HepG2 (cell line): ENCODE results near the gene SLC44A4. TPM values are rescaled to one million over a fixed set of nuclear protein-coding genes. Genes with fewer than 3 reads are reported as not detected.
A peak's percentile ranks its signal among the peaks of the same experiment; 100 is the strongest.

ENCODE experiments used
- MXI1 ChIP-seq: IDR thresholded peaks from 3 replicates; pipeline ENCODE4 v1.6.1; 2012; ENCODE audit warnings: low read depth, low read length, inconsistent platforms, borderline replicate concordance
- NFE2 ChIP-seq: sonication (generic); formaldehyde crosslinking; IDR thresholded peaks from 2 replicates; pipeline ENCODE4 v1.4.0; 2020; ENCODE audit warnings: missing genetic modification reagents
- SIX4 ChIP-seq: sonication (generic); formaldehyde crosslinking; IDR thresholded peaks from 2 replicates; pipeline ENCODE4 v1.4.0; 2020; ENCODE audit warnings: missing genetic modification reagents
- TSC22D2 ChIP-seq: sonication (generic); formaldehyde crosslinking; IDR thresholded peaks from 2 replicates; pipeline ENCODE4 v1.5.1; 2020; ENCODE audit warnings: missing genetic modification reagents, mild to moderate bottlenecking, borderline replicate concordance
- XRCC5 ChIP-seq: fragments of 200-400 bp; formaldehyde crosslinking; optimal IDR thresholded peaks from 2 replicates; pipeline ENCODE3; 2017; ENCODE audit warnings: mild to moderate bottlenecking, low read length
- ZBTB20 ChIP-seq: sonication (generic); formaldehyde crosslinking; IDR thresholded peaks from 2 replicates; pipeline ENCODE4 v1.8.1; 2023; ENCODE audit warnings: missing genetic modification reagents, low read depth, mild to moderate bottlenecking, borderline replicate concordance
- ZNF329 ChIP-seq: sonication (generic); formaldehyde crosslinking; IDR thresholded peaks from 2 replicates; pipeline ENCODE4 v1.9.0; 2021; ENCODE audit warnings: low read depth, mild to moderate bottlenecking, missing genetic modification reagents
- ZNF367 ChIP-seq: sonication (generic); formaldehyde crosslinking; IDR thresholded peaks from 2 replicates; pipeline ENCODE4 v1.4.0; 2020; ENCODE audit warnings: missing genetic modification reagents, borderline replicate concordance
- ZNF552 ChIP-seq: sonication (generic); formaldehyde crosslinking; IDR thresholded peaks from 2 replicates; pipeline ENCODE4 v1.9.0; 2022; ENCODE audit warnings: missing genetic modification reagents, mild to moderate bottlenecking, borderline replicate concordance
- polyA plus RNA-seq, 8 experiments: library from polyadenylated mRNA; depleted of rRNA in 3 of 8; stranded (reverse) in 7 of 8; unstranded in 1 of 8; fragments of >200 nt; fragmentation: Illumina TruSeq in 4 of 8; extraction: Trizol in 4 of 8; gene quantifications; 2 replicates each; pipeline versions ENCODE4 v1.2.1 to v1.2.3, GENCODE V29; 2011 to 2016; ENCODE audit warnings: low read depth in 4 of 8, missing spikeins in 1 of 8, mixed read lengths in 1 of 8; ENCODE audit not compliant: insufficient read depth in 1 of 8
- total RNA-seq, 5 experiments: library from RNA; depleted of rRNA; stranded (reverse); fragments of >200 nt; fragmentation: Illumina TruSeq; extraction: Trizol; gene quantifications; 2 replicates each; pipeline ENCODE4 v1.2.3, GENCODE V29; 2016; ENCODE audit warnings: low read depth in 1 of 5
- TF ChIP-seq, protein P1 (sequence below): IDR thresholded peaks from 2 replicates; pipeline ENCODE4 v1.6.1; 2012; ENCODE audit warnings: low read length, improper control_type of control experiment
- TF ChIP-seq, protein P2 (sequence below): sonication (generic); formaldehyde crosslinking; IDR thresholded peaks from 2 replicates; pipeline ENCODE4 v1.4.0; 2020; ENCODE audit warnings: low read depth, mild to moderate bottlenecking, missing genetic modification reagents
- TF ChIP-seq, protein P3 (sequence below): sonication (generic); formaldehyde crosslinking; IDR thresholded peaks from 2 replicates; pipeline ENCODE4 v1.4.0; 2020; ENCODE audit warnings: missing genetic modification reagents
- TF ChIP-seq, protein P4 (sequence below): sonication (generic); formaldehyde crosslinking; IDR thresholded peaks from 2 replicates; pipeline ENCODE4 v1.5.0; 2020; ENCODE audit warnings: mild to moderate bottlenecking, missing genetic modification reagents

Gene SLC44A4
- total and polyA plus RNA-seq, 2 of the 13 experiments (the other 11 are each of a cell fraction or from before 2014, with no cell fraction given) = 3.5 to 5.9 TPM

DNA sequence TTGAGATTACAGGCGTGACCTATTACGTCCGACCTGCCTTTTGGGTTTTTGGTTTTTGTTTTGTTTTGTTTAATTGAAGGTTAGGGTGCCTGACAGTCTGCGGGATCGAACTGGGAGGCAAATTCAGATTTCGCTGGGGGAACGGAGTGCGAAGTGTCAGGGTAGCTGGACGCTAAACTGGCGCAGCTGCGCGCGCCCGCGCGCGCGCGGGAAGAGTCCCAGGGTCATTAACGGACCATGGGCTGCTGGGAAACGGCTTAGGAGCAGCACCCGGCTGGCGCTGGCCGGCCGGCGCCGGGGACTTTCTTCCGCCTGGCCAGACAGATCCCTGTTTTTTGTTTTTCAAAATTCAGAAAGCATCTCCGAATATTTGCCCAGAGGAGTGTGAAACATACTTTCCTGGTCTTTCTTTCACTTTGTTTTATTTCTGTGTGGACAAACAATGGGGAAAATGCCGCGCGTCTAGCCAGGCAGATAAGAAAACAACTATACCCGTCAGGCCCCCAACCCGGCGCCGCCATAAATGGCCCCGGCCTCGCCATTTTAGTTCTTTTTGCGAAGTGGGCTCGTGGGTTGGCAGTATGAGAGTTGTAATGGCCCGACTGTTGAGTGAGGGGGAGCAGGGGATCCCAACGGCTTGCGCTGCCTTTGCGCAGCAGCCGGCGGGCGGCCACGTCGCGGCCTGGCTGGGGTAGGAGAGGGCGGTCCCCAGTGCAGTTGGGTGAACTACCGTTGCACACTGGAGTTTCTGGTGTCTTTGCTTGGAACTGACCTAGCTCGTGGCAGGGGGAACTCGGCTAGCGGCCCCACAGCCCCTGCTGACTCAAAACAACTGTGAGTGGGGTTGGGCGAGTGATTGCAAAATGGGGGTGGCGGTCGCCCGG lies 44.2 kb downstream of the SLC44A4 start (continued):
- TF ChIP-seq, protein P1, sequence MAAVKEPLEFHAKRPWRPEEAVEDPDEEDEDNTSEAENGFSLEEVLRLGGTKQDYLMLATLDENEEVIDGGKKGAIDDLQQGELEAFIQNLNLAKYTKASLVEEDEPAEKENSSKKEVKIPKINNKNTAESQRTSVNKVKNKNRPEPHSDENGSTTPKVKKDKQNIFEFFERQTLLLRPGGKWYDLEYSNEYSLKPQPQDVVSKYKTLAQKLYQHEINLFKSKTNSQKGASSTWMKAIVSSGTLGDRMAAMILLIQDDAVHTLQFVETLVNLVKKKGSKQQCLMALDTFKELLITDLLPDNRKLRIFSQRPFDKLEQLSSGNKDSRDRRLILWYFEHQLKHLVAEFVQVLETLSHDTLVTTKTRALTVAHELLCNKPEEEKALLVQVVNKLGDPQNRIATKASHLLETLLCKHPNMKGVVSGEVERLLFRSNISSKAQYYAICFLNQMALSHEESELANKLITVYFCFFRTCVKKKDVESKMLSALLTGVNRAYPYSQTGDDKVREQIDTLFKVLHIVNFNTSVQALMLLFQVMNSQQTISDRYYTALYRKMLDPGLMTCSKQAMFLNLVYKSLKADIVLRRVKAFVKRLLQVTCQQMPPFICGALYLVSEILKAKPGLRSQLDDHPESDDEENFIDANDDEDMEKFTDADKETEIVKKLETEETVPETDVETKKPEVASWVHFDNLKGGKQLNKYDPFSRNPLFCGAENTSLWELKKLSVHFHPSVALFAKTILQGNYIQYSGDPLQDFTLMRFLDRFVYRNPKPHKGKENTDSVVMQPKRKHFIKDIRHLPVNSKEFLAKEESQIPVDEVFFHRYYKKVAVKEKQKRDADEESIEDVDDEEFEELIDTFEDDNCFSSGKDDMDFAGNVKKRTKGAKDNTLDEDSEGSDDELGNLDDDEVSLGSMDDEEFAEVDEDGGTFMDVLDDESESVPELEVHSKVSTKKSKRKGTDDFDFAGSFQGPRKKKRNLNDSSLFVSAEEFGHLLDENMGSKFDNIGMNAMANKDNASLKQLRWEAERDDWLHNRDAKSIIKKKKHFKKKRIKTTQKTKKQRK = no peak
- no peak for TF ChIP-seq SIX4 (CRISPR knock-in tag)
- no peak; the same call in 1 of the 2 replicates for TF ChIP-seq ZBTB20 (CRISPR knock-in tag)
- TF ChIP-seq MXI1 = peak; percentile 42; the same call in 2 of the 3 replicates
- peak; percentile 14; the same call in 1 of the 2 replicates for TF ChIP-seq ZNF552 (CRISPR knock-in tag)
- TF ChIP-seq, protein P2, sequence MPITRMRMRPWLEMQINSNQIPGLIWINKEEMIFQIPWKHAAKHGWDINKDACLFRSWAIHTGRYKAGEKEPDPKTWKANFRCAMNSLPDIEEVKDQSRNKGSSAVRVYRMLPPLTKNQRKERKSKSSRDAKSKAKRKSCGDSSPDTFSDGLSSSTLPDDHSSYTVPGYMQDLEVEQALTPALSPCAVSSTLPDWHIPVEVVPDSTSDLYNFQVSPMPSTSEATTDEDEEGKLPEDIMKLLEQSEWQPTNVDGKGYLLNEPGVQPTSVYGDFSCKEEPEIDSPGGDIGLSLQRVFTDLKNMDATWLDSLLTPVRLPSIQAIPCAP (CRISPR knock-in tag) = no peak
- no peak for TF ChIP-seq NFE2 (CRISPR knock-in tag)
- no peak for TF ChIP-seq XRCC5
- TF ChIP-seq, protein P3, sequence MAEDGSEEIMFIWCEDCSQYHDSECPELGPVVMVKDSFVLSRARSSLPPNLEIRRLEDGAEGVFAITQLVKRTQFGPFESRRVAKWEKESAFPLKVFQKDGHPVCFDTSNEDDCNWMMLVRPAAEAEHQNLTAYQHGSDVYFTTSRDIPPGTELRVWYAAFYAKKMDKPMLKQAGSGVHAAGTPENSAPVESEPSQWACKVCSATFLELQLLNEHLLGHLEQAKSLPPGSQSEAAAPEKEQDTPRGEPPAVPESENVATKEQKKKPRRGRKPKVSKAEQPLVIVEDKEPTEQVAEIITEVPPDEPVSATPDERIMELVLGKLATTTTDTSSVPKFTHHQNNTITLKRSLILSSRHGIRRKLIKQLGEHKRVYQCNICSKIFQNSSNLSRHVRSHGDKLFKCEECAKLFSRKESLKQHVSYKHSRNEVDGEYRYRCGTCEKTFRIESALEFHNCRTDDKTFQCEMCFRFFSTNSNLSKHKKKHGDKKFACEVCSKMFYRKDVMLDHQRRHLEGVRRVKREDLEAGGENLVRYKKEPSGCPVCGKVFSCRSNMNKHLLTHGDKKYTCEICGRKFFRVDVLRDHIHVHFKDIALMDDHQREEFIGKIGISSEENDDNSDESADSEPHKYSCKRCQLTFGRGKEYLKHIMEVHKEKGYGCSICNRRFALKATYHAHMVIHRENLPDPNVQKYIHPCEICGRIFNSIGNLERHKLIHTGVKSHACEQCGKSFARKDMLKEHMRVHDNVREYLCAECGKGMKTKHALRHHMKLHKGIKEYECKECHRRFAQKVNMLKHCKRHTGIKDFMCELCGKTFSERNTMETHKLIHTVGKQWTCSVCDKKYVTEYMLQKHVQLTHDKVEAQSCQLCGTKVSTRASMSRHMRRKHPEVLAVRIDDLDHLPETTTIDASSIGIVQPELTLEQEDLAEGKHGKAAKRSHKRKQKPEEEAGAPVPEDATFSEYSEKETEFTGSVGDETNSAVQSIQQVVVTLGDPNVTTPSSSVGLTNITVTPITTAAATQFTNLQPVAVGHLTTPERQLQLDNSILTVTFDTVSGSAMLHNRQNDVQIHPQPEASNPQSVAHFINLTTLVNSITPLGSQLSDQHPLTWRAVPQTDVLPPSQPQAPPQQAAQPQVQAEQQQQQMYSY = peak; percentile 62
- TF ChIP-seq, protein P4, sequence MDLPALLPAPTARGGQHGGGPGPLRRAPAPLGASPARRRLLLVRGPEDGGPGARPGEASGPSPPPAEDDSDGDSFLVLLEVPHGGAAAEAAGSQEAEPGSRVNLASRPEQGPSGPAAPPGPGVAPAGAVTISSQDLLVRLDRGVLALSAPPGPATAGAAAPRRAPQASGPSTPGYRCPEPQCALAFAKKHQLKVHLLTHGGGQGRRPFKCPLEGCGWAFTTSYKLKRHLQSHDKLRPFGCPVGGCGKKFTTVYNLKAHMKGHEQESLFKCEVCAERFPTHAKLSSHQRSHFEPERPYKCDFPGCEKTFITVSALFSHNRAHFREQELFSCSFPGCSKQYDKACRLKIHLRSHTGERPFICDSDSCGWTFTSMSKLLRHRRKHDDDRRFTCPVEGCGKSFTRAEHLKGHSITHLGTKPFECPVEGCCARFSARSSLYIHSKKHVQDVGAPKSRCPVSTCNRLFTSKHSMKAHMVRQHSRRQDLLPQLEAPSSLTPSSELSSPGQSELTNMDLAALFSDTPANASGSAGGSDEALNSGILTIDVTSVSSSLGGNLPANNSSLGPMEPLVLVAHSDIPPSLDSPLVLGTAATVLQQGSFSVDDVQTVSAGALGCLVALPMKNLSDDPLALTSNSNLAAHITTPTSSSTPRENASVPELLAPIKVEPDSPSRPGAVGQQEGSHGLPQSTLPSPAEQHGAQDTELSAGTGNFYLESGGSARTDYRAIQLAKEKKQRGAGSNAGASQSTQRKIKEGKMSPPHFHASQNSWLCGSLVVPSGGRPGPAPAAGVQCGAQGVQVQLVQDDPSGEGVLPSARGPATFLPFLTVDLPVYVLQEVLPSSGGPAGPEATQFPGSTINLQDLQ (CRISPR knock-in tag) = 0 out of 2 replicates have a peak, but pooled peaks have one; percentile 1
- TF ChIP-seq ZNF329 = peak; percentile 75; the same call in 1 of the 2 replicates
- TF ChIP-seq TSC22D2 = peak; percentile 80; the same call in 1 of the 2 replicates
- 0 out of 2 replicates have a peak, but pooled peaks have one; percentile 53 for TF ChIP-seq ZNF367
